Measurements from ENCODE around the gene LHFPL6.

LHFPL6 gene

DNA sequence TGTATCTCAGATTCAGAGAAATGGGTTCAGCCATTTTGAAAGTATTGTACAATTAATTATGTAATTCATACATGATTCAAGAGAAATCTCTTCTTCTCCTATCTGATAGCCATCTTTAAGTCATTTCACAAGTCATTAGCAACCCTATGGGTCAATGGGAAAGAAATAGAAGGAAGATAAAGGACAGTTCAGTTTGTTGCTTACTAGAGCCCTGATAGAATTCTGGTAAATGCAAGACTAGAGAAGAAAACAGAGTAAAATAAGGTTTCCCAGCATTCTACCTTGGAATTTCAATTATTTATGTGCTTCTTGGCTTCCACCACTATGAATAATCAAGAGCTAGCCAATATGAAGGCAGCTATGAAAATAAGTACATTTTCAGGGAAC lies 117.7 kb downstream of the LHFPL6 start:
- Histone ChIP-seq H3K4me3 (no peak overlapping the region), H3K27ac (no peak overlapping the region)

DNA sequence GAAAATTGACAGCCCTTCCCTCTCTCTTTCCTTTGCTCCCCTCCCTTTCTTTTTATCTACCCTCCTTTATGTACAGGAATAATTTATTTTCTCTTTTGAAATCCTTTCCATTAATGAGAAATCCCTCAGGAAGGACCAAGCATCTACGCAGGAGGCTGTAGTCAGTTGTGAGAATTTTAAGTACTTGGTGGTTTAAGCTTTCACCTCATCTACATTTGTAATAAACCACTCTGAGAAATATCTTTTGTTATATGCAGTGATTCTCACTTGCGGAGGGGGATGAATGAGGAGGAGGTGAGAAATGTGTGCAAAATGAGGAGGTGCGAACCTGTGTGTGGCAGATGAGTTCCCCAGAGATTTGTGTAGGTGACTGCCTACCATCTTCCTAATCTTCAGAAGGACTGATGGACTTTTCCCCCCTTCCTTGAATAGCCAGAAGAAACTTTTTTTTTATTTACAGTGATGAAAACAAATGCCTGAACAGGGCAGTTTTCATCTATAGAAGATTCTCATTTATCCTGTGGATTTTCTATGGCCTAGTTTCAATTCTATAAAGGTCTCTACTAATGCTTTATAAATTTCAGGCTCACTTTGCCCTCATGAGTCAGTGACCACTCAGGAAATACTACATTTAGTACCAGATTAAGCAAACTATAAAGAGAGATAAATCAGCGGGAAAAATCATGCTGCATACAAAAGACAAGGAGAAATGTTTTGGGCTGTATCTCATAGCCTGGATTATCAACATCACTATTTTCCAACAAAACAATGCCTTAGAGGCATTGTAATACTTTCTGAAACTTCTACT lies 118.3 kb downstream of the LHFPL6 start:
- Histone ChIP-seq H3K27ac (no peak overlapping the region), H3K4me3 (no peak overlapping the region)

DNA sequence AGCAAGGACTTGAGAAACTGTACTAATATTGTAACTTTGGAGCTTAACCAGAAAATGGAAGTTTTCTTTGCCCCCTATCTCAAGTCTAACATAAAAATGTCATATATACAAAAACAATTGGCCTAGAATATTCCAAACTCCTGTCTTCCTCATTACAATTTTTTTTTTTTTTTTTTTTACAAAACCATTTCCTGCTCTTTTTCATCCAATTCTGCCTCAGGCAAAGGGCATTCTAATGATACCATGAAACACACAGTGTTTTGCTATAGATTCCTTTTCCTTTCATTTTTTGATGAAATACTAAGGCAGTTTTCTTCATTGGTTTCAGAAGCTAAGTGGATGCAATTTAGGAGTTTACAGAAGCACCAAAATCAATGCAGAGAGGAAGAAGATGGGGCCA lies 119.7 kb downstream of the LHFPL6 start:
- no peak overlapping the region for H3K4me3 ChIP-seq
- H3K27ac ChIP-seq, result no peak overlapping the region

DNA sequence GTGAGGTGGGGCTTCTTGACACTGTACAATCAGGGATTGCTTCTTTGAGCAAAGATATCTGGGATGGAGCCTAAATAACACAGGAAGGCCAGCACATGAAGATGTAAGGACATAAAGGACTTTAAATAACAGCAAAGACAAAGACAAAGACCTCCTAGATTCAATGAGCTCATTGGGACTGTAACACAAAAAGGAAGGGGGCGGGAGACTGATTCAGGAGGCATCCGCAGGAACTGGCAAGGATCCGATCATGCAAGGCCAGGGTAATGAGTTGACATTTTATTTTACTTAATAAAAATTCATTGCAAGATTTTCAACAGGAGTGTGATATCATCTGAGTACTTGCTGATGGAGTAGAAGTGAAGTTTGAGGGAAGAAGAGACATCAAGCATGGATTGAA lies 121.5 kb downstream of the LHFPL6 start:
- no peak overlapping the region for H3K27ac ChIP-seq

GRCh38 chr13:39474600-39474999 lies 128.4 kb downstream of the LHFPL6 start:
- Histone ChIP-seq H3K27ac (no peak overlapping the region), H3K4me3 (no peak overlapping the region)

More for the DNA sequence above, 121.5 kb downstream of the LHFPL6 start:
- no peak overlapping the region for H3K4me3 ChIP-seq

DNA sequence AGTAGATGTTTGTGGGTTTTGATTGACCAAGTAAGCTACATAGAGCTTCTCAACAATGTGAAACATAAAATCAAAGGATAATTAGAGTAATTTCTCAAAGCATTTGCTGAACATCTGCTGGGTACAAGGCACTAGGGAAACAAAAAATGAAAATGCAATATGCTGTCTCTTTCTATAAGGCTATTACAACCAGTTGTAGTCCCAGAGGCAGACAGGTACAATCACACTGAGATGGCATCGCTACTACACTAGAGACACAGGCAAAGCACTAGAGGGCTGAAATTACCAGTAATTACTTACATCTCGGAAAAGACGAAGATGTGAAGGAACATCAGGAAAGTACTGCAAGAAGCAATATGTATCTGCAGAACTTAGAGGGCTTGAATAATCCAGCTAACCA lies 133.3 kb downstream of the LHFPL6 start:
- no peak overlapping the region for H3K4me3 ChIP-seq
- no peak overlapping the region for H3K27ac ChIP-seq

GRCh38 chr13:39468306-39468705 lies 134.7 kb downstream of the LHFPL6 start:
- no peak overlapping the region for H3K4me3 ChIP-seq
- H3K27ac ChIP-seq, result no peak overlapping the region

- Histone ChIP-seq H3K27ac (no peak overlapping the region), H3K4me3 (no peak overlapping the region)
These were observed 139.4 kb downstream of the LHFPL6 start for GRCh38 chr13:39463611-39464010.

DNA sequence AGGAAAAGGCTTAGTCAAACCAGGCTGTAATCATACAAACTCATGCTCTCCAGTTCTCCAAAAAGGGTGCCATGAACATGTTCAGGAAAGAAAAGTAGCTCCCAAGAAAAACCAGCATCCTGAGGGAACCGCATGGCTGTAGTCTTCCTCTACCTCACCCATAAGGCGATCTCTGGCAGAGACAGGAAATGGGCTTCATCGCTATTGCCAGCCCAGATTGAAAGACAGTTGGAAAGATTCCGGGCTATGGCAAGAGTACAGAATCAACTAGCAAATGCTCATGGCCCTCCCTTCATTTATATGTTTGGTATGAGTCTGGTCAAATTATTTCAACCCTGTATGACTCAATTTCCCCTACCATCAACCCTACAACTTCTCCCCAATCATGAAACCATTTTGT lies 140.1 kb downstream of the LHFPL6 start:
- Histone ChIP-seq H3K4me3 (no peak overlapping the region), H3K27ac (no peak overlapping the region)

GRCh38 chr13:39462428-39462827 lies 140.6 kb downstream of the LHFPL6 start:
- H3K4me3 ChIP-seq, result no peak overlapping the region
- H3K27ac ChIP-seq, result no peak overlapping the region

DNA sequence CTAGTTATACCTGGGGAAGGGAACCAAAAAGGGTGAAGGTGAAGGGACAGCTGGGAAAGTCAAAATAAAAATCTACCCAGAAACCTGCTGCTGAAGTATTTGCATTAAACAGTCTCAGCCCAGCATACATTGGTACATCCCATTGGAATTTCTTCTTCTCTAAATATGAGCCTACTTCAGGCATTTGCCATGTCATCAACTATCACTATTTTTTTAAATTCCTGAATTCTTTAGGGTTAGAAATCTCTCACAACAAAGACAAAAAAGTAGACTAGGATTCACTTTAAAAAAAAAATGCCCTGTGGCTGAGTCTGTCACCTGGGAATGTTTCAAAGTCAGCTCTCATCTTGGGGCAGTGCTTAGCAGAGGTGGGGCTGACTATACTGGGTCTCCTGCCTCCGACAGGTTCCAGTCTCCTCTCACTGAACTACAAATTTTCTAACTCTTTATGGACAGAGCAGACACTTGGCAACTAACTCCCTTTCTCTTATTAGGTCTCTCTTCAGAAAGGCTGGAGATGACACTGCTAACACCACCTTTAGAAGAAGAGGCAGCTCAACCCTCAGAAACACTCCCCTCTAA lies 141.2 kb downstream of the LHFPL6 start:
- H3K27ac ChIP-seq, result no peak overlapping the region
- H3K4me3 ChIP-seq, result no peak overlapping the region

DNA sequence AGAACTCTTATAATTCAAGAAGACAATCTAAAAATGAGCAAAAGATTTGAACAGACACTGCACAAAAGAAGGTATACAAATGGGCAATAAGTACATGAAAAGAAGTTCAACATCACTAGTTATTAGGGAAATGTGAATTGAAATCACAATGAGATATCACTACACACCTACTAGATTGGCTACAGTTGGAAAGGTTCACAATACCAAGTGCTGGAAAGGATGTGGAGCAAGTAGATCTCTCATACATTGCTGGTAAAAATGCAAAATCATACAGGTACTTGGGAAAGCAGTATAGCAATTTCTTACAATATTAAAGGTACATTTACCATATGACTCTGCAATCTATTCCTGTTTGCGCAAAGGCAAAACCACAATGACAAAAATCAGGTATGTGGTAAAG lies 145.7 kb downstream of the LHFPL6 start:
- no peak overlapping the region for H3K4me3 ChIP-seq
- H3K27ac ChIP-seq, result no peak overlapping the region

GRCh38 chr13:39455521-39456175 lies 147.3 kb downstream of the LHFPL6 start:
- H3K27ac ChIP-seq, result no peak overlapping the region
- H3K4me3 ChIP-seq, result no peak overlapping the region

DNA sequence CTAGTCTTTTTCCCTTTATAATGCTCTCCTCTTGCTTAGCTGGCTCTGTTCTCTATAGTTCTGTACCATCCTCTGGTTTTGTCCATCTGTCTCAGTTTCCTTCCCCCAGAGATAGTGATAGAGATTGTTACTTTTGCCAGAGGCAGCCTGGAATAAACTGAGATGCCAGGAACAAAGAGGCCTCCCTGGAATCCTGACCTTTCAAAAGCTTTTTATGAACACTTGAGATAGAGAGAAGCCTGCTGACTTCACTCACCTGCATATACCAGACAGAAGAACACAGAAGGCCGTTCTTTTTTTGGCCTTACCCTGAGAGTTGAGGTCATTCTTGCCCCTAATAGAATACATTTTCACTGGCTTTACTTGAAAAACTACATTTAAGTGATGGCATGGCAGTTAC lies 150.2 kb downstream of the LHFPL6 start:
- Histone ChIP-seq H3K4me3 (no peak overlapping the region), H3K27ac (peak overlapping the region in 2 of 21 experiments; percentile 26 to 38)

GRCh38 chr13:39452417-39452816 lies 150.6 kb downstream of the LHFPL6 start:
- Histone ChIP-seq H3K27ac (peak overlapping the region in 3 of 21 experiments; percentile 26 to 38 (median 28)), H3K4me3 (no peak overlapping the region)

DNA sequence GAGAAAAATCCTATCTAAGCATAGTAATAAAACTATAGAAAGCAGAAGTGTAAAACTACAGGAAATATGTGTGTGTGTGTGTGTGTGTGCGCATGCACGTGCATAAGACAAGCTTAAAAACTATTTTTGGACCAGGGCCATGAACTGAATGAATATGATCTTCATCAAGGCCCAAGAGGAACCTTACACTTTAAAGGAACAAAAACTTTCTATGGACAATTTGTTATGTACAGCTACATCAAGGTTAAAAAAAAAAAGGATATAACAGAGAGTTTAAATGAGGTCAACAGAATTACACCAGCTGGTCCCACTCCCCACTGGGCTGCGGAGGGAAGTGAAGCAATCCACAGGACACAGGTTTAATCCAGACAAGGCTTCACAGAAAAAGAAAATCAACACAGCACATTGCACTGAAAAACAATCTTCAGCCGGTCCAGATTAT lies 151.1 kb downstream of the LHFPL6 start:
- Histone ChIP-seq H3K4me3 (no peak overlapping the region), H3K27ac (peak overlapping the region in 4 of 21 experiments; percentile 0 to 34 (median 28))

- Histone ChIP-seq H3K27ac (peak overlapping the region in 3 of 21 experiments; percentile 27 to 34 (median 29)), H3K4me3 (no peak overlapping the region)
These were observed 151.7 kb downstream of the LHFPL6 start for GRCh38 chr13:39451301-39451700.

GRCh38 chr13:39450176-39450575 lies 152.8 kb downstream of the LHFPL6 start:
- Histone ChIP-seq H3K27ac (no peak overlapping the region), H3K4me3 (no peak overlapping the region)

DNA sequence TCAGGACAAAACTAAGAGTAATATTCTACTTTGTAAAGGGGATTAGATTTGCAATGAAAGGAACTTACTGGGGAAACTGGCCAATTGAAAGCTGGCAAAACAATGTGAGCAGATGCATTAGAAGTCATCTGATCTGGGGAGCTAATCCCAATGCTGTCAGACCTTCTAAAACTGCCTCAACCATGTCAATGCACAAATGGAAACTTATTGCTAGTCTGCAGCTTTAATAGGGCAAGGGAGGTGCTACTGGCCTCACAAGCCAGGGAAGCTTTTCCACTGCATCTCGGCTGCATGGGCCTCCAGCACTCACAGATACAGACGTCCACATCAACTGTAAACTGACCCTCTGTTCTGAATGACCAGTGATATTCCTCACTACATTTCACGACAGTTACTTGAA lies 154.2 kb downstream of the LHFPL6 start:
- no peak overlapping the region for H3K4me3 ChIP-seq
- no peak overlapping the region for H3K27ac ChIP-seq

- H3K4me3 ChIP-seq, result no peak overlapping the region
- H3K27ac ChIP-seq, result no peak overlapping the region
These were observed 156.1 kb downstream of the LHFPL6 start for GRCh38 chr13:39446865-39447264.

DNA sequence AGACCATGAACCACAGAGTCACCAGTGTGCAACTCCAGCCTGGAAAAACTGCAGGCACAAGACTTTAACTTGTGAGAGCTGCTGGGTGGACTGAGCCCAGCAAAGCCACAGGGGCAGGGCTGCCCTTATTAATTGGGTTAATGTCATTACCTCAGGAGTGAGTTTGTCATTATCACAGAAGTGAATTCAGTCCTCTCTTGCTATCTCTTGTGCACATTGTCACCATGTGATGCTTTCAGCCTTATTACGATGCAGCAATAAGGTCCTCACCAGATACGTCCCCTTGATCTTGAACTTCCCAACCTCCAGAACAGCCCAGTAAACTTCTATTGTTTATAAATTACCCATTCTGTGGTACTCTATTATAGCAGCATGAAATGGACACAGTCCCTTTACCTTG lies 158.1 kb downstream of the LHFPL6 start:
- H3K27ac ChIP-seq, result no peak overlapping the region
- H3K4me3 ChIP-seq, result no peak overlapping the region

Measured in skin epidermis (tissue), 12 donors.